ENCODE measurements around the gene HBZ.
"Not testable (repeated sequence)": the region's sequence is repeated elsewhere in the genome, so short reads cannot be mapped to it uniquely, and the experiment has no call there.

HBZ gene

DNA sequence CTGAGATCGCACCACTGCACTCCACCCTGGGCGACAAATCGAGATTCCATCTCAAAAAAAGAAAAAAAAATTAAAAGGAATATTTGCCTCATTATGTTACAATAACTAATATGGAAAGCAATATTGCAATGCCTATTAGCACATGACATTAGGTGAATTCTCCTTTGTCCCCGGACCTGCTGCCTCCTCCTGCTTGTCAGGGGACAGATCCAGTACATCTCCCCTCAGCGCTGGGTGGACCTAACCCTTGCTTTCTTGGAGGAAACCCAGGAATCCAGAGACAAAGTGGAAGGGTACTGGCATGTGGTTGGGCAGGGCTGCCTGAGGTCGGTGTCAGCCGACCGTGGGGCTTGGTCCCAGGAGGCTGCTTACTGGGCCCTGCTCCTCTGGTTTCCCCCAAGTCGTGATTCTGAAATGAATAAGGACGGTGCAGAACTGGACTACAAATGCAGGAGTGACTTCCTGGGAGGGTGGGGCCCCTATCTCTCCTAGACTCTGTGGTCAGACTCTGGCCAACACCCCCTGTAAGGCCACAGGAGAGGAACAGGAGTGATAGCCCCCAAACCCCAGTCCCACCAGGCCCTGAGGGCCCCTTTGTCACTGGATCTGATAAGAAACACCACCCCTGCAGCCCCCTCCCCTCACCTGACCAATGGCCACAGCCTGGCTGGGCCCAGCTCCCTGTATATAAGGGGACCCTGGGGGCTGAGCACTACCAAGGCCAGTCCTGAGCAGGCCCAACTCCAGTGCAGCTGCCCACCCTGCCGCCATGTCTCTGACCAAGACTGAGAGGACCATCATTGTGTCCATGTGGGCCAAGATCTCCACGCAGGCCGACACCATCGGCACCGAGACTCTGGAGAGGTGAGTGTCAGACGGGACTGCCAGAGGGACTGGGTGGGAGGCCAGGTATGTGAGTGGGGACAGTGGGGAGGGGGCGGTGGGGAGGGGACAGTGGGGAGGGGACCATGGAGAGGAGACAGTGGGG, at the start of gene HBZ:
Gene HBZ, plus strand, starts transcription at position 504 of the 988 bp plus-strand sequence. Its CDS starts 266 bp downstream, at position 770.
- no peak for DNase-seq (ENCODE audit: low read depth in 3 of 3)

DNA sequence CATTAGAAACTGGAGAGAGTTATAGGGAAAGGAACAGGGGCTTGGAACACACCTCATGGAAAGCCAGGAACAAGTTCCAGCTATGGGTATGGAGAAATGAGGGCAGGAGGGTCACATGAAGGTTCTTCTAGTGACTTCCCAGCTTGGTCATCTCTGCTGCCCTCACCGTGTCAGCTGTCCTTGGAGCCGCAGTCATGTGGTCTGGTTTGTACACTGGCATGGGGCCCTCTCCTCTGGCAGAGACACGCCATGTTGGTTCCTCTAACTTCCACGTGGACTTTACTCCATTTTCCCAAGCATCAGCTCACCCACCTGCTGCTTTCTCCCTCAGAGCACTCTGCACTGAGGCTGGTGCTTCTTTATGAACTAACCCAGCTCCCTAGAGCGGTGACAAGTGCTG, 48.1 kb upstream of the HBZ start:
- DNase-seq (ENCODE audit: low read depth in 3 of 3) = no peak

DNA sequence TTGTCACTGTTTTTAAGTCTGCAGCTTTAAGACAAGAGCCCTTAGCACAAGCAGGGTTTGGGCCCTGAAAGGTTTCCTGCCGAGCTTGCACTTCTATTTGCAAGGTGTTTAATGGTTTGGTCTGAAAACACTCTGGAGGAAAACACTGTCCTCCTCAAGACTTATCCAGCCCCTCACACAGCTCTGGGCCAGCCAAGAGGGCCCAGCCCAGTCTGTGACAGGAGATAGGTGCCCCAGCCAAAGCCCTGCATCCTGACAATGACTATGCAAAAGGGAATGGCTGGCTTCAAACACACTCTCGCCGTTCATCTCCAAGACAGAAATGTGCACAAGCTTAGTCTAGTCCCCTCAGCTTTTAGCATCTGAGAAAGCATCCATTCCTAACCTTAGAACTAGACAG, 47.5 kb upstream of the HBZ start:
- DNase-seq (ENCODE audit: low read depth in 3 of 3) = no peak

DNA sequence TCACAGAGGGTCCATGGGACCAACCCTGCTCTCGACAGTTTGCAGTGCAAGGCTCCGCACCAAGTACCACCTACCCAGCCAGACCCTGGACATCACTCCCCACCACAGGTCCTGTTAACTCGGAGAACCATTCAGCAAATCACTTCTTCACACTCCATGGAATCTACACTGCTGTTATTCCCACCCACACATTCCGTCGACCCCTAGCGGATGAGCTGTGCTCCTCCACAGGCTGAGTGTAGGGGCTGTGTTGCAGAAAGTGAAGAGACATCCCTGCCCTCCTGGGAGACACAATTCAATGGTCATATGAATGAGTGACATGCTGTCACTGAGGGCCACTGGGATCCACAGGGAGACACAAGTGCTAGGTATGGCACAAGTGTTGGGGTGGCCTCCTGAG, 46.9 kb upstream of the HBZ start:
- DNase-seq (ENCODE audit: low read depth in 3 of 3) = no peak

DNA sequence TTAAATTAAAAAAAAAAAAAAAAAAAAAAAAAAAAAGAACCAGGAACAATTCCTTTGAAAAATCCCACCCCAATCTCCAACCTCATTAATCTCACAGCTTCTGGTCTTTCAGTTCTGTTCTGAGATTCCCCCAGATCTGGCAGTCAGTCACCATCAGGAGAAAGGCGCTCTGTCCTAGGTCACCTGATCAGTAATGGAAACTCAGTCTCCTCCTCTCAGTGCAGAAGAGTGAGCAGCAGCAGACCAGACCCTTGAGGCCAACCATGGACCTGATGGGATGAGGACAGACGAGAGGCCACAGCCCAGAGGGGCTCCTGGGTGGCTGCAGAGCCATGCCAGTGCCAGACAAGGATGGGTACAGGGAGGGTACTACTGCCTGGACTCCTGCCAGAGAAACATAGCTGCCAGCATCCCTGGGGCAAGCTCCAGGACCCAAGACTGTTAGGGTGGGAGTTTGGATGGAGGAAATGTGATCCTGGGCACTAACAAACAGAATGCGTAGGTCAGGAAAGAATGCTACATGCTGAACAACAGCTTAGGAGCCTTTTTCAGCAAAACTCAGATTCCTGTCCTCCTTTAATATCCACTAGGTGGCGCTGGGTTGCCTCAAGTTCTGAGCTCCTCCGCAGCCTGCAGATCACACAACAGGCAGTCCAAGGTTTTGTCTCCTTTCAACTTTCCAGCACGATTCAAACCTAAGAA, 45.7 kb upstream of the HBZ start:
- peak in 1 of 3 experiments; percentile 27 for DNase-seq (ENCODE audit: low read depth in 3 of 3)

DNA sequence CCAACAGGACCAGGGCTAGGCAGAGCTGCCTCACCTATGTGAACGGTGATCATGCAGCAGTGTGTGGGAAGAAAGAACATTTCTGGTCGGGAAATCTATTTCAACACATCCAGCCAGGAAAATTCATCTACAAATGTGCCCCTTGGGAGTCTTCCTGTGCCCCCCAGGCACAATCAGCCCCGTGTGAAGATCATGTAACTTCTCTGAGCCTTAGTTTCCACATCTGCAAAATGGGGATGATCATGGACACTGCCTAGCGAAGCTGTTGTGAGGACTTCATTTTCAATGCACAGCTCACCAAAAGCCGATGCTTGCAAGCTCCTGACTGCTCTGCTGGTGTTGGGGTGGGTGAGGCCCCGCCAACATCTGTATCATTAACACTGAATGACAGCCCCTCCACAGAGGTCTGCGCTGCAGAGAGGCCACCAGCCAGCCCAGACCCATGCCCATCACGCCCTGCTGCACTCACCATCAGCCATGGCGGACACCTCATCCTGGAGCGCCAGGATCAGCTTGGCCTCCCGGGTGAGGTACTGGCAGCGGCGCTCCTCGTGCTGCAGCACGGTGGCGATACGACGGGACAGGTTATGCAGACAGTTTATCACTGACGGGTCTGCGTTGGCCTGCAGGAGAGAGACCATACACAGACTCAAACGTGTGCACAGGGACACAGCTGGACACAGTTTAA, 40.1 kb upstream of the HBZ start:
- DNase-seq (ENCODE audit: low read depth in 3 of 3) = no peak

DNA sequence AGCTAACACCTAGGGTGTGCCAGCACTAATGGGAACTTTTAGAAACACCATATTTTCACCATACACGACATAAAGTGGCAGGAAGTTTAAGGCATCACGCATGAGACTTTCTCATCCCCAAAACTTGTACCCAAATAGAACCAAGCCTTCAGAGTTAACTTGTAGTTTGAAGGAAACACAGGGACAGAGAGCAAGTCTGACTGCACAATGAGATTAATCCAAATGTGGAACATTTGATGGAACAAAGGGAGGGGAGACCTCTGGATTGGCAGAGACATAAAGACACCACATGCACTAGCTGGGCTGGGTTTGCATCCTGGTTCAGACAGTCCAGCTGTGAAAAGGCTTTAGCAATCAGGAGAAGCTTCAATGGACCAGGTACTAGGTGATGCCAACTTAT, 38.1 kb upstream of the HBZ start:
- no peak for DNase-seq (ENCODE audit: low read depth in 3 of 3)

DNA sequence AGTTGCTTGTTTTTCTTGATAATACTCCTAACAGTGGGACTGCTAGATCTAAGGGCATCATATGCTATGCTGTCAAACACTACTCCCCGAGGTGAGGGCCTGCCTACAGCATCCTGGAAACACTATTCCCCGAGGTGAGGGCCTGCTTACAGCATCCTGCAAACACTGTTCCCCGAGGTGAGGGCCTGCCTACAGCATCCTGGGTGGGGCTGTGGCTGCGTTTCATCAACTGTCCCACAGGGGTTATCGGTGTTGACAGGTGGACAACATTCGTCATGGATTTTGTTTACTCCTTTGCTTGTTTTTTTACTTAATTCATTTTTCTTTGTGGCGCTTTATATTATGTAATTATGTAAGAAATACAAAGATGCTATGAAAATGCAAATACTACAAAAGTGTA, 36.4 kb upstream of the HBZ start:
- no peak for DNase-seq (ENCODE audit: low read depth in 3 of 3)

DNA sequence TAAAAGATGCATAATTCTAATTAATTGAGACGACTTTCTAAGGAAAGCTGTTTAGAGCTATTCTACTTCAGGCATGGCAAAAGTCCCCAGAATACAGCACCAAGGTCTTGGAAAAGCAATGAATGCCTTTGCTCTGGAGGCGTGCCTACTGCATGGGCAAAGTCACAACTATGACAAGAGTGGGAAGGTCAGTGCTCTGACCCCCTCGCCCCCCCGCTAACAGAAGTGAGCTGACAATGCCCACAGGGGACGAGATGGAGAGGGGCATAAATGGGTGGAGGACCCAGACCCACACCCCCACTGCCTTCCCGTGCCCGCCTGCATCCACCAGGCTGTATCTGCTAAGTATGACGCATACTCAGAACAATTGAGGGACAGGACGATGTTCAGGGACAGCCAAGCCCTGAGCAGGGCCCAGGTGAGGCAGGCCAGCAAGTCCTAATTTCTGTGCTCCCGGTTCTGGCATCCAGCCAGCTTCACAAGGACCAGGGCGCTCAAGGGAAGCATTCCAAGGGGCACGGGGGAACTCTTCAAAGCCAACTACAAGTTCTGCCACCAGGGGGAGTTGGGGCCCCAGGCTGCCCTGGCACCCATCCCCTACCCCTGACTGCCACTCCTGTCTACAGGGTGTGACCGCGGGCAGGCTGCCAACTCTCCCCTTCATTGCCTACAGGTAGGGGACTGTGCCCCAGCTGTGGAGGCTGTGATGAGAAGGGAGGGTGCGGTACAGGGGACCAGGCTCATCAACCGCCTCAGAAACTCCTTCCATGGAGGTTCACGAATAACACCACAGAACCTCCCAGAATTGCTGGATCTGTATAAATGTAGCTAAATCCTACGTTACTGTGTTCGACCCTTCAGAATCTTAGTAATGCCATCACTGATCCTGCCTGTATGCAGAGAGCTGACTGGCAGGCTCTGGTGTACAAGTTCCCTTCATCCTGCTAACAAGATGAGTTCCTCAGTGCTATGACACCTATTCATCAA, 34.8 kb upstream of the HBZ start:
- DNase-seq (ENCODE audit: low read depth in 3 of 3) = peak; percentile 41 to 52 (median 44)

DNA sequence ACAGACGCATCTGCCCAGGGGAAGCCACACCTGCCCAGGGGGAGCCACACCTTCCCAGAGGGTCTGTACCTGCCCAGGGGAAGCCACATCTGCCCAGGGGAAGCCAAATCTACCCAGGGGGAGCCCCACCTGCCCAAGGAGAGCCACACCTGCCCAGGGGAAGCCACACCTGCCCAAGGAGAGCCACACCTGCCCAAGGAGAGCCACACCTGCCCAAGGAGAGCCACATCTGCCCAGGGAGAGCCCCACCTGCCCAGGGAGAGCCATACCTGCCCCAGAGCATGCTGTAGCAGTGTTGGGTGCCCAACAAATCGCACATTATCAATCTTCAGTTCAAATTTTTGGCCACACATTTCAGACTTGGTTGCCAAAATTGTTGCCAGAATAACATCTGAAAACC, 33.6 kb upstream of the HBZ start:
- DNase-seq (ENCODE audit: low read depth in 3 of 3) = no peak

DNA sequence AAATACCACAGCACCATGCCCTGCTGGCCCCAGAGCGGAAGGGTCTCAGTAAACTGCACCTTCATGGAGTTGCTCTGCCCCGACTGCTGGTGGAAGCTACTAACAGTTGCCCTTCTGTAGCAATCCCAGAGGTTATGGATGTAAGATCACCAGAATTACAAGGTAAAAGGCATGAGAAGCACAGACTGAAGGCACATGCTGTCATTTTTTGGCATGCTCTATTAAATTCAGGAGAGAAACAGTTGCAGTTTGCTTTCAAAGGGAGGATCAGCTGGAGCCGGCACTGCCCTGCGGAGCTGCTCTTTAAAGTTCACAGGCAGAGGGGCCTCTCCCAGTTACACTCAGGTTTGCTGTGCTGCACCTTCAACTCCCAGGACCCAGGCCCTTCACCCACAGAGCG, 33.1 kb upstream of the HBZ start:
- no peak for DNase-seq (ENCODE audit: low read depth in 3 of 3)

DNA sequence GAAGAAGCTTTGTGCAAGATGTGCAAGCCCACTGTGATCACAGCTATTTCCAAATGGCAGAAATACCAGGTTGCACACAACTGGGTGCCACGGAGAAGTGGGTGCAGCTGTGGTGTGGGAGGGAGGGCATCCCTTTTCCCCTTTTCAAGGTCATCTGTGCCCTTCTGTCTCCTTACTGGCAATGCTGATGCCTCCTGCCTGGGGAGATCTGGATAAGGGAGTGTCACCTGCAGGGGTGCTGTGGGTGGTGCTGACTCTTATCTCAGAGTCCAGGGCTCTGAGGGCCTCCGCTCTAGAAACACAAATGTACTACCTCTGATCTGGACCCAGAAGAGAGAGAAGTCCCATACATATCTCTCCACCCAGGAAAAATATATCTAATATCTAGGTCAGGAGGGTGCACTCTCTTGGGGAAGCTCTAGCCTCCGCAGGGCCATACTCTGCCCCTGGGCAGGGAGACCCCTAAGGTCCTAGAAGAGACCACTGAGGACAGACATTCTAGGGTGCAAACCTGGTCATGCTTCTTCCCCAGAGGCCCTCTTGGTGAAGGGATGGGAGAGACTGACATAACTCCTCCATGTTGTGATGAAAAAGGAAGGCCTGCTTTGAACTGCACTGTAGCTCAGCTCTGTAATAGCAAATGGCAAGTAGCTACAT, 32.5 kb upstream of the HBZ start:
- DNase-seq (ENCODE audit: low read depth in 3 of 3) = no peak

DNA sequence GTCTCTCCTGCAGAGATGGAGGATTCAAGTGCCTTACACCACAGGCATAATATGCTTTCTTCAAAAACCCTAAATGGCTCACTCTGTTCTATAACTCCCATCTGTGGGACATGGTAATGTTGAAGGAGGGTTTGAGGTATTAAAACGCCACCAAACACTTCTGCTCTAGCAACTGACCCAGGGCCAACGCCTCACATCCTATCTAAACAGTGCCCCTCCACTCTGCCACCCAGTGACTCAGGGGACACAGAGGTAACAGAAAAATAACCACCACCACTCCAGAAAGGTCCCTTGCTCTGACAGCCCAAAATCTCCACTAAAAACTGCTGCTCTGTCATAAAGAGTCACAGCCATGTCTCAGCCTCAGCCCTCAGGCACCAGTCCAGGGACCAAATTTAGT, 31.7 kb upstream of the HBZ start:
- DNase-seq (ENCODE audit: low read depth in 3 of 3) = no peak

DNA sequence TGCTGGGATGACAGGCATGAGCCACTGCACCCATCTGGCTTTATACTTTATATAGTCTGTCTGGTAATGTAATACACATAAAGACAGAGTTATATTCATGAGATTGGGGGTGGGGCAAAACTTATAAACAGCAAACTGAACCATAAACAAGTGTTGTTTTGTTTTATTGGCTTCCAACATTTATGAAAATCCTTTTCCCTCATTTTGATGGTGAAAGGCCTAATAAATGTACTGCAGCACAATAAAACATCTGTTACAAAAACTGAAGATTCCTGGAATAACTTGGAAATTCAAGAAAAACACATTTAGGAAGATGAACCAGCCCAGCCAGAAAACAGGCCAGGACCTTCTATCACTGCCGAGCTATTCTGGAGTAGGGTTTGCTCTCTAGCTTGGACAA, 30.1 kb upstream of the HBZ start:
- no peak for DNase-seq (ENCODE audit: low read depth in 3 of 3)

DNA sequence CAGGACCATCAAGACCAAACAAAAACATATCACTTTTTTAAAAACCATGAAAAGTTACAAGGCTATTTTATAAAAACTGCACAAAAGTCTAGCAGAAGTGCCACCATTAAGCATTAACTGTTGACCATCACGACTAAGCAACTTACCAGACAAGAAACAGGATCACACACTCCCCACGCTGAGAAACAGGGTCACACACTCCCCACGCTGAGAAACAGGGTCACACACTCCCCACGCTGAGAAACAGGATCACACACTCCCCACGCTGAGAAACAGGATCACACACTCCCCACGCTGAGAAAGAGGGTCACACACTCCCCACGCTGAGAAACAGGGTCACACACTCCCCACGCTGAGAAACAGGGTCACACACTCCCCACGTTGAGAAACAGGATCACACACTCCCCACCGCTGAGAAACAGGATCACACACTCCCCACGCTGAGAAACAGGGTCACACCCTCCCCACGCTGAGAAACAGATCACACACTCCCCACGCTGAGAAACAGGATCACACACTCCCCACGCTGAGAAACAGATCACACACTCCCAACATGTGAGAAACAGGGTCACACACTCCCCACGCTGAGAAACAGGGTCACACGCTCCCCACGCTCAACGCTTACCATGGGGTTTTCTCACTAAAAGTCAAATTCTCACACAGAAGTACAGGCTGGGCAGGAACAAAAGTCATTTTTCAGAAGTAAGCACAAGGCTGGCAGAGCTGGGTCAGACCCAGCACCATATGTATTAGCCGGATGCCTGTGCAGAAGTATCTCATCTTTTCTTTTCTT, 28.7 kb upstream of the HBZ start:
- DNase-seq (ENCODE audit: low read depth in 3 of 3) = not testable (repeated sequence)

DNA sequence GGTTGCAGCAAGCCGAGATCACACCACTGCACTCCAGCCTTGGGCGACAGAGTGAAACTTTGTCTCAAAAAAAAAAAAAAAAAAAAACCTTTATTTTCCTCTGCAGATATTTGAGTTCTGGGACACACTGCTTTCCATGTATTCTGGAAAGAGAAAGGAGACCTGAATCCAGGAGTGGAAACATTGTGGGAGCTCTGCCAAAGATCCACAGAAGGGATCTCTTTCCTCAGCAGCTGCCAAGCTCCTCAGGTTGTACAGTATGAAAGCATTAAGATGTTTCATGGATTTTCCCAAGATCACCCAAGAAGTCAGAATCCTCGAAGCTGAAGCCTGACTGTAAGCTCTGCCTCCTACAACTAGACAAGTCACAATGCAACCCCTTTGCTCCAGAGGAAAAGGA, 27.4 kb upstream of the HBZ start:
- no peak for DNase-seq (ENCODE audit: low read depth in 3 of 3)

DNA sequence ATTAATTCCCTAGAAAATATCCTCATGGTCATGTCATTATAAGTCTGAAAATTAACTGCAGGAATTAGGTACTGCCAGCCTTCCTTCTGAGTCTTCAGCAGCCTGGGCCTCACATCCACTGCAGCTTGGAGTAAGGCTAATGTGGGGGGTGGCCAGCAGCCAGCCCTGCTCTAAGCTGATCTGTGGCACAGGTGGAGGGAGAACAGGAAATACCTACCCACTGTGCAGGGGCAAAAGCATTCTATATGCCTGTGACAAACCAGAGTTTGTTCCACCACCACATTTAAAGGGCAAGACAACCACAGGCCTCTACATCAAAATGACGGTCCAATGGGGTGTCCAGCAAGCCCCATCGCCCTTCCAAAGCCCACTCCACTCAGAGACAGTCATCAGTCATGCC, 23.4 kb upstream of the HBZ start:
- no peak for DNase-seq (ENCODE audit: low read depth in 3 of 3)

DNA sequence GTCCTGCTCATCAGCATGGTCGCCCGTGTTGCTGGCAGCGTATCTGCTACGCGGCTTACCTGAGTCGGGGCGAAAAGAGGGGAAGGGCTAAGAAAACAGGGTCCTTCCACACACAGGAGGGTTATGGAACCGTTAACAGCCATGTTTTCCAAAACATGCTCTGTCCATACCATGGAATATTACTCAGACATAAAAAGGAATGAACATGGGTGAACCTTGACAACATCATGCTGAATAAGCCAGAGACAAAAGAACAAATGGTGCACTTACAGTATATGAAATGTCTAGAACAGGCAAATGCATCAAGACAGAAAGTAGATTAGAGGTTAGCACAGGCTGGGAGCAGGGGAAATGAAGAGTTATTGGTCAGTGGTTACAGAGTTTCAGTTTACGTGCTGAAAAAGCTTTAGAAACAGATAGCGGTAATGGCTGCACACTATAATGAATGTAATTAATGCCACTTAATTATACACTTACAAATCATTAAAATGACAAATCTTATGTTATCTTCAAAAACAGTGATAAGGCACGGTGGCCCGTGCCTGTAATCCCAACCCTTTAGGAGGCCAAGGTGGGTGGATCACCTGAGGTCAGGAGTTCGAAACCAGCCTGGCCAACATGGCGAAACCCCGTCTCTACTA, 21.8 kb upstream of the HBZ start:
- no peak for DNase-seq (ENCODE audit: low read depth in 3 of 3)

DNA sequence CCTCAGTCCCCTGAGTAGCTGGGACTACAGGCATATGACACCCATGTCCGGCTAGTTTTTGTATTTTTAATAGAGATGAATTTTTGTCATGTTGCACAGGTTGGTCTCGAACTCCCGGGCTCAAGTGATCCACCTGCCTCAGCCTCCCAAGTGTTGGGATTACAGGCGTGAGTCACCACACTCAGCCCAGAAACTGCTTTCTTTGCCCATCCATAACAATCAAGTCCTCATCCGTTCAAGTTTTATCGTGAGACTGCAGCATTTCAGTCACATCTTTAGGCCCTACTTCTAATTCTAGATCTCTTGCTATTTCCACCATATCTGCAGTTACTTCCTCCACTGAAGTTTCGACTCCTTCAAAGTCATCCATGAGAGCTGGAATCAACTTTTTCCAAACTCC, 20.3 kb upstream of the HBZ start:
- no peak for DNase-seq (ENCODE audit: low read depth in 3 of 3)
